Measurements from ENCODE around the gene DCLK3.
A peak's percentile ranks its signal among the peaks of the same experiment; 100 is the strongest.

Gene DCLK3

DNA sequence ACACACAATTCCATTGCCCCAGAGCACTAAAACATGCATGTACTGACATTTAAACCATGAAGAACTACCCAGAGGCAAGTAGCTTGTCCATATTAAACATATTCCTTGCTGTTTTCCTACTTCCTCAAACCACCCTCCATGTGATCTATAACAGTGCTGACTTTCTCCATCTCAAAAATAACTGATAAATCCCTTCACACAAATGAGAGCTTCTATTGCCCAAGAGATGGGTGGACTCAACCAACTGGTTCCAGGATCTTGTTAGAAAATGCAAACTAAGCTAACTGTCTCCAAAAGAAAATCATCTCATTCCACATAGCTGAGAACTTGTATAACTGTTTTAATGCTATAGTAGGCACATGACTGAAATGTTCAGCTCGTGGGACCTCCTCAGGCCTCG, 29.6 kb downstream of the DCLK3 start:
- TF ChIP-seq, protein P1, sequence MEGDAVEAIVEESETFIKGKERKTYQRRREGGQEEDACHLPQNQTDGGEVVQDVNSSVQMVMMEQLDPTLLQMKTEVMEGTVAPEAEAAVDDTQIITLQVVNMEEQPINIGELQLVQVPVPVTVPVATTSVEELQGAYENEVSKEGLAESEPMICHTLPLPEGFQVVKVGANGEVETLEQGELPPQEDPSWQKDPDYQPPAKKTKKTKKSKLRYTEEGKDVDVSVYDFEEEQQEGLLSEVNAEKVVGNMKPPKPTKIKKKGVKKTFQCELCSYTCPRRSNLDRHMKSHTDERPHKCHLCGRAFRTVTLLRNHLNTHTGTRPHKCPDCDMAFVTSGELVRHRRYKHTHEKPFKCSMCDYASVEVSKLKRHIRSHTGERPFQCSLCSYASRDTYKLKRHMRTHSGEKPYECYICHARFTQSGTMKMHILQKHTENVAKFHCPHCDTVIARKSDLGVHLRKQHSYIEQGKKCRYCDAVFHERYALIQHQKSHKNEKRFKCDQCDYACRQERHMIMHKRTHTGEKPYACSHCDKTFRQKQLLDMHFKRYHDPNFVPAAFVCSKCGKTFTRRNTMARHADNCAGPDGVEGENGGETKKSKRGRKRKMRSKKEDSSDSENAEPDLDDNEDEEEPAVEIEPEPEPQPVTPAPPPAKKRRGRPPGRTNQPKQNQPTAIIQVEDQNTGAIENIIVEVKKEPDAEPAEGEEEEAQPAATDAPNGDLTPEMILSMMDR (IDR thresholded peaks at IDR 0.05; ENCODE audit: low read depth, low read length) = no peak
- Histone ChIP-seq H3K4me3 (ENCODE audit: low read depth, low read length) (no peak overlapping the region), H3K36me3 (no peaks in the 10 kb centered on the region), H3K27me3 (ENCODE audit: insufficient read depth, low read depth, severe bottlenecking) (no peaks in the 10 kb centered on the region), H3K27ac (no peak overlapping the region), H3K9me3 (ENCODE audit: severe bottlenecking) (no peaks in the 10 kb centered on the region)
- no peak for DNase-seq

DNA sequence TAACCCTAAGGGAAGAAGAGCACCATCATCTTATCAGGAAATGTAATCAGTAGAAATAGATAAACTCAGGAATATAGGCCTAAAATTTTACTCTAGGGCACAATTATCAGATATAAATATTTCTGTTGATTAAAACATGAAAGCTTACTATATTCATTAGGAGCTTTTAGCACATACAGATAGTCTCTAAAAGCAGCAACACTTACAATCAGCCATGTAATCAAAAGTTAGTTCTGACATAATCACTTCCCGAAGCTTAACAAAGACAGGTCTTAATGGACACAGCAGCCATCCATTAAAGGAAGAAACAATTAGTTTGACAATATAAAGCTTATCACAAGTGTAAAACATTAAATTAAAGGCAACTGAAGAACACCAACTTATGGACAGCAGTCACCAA, 30.6 kb downstream of the DCLK3 start:
- DNase-seq = no peak
- Histone ChIP-seq H3K4me3 (ENCODE audit: low read depth, low read length) (no peak overlapping the region), H3K9me3 (ENCODE audit: severe bottlenecking) (no peaks in the 10 kb centered on the region), H3K36me3 (no peaks in the 10 kb centered on the region), H3K27ac (no peak overlapping the region), H3K27me3 (ENCODE audit: insufficient read depth, low read depth, severe bottlenecking) (no peaks in the 10 kb centered on the region)
- TF ChIP-seq, protein P1 (IDR thresholded peaks at IDR 0.05; ENCODE audit: low read depth, low read length) = no peak

DNA sequence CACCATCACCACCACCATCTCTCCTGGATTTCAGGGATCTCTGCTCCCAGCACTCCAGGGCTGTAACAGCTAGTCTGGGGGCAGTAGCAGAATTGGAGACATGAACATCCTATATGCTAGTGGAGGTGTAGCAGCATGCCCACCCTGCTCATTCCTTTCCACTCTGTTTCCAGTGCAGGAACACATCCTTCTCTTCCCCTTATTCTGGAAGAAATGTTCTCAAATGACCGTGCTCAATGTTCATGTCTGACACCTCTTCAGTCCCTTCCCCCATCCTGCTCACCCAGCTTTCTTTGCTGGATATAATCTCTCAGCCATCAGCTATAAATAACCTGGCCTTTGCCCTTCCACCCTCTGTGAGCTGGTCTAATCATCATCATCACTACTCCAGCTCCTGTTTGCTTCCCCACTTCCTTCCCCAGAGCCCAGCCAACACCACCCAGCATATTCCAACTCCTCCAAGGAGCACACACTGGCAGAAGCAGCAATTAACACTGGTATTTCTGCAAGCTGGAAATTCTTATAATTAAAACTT, 31.1 kb downstream of the DCLK3 start:
- Histone ChIP-seq H3K36me3 (no peaks in the 10 kb centered on the region), H3K9me3 (ENCODE audit: severe bottlenecking) (no peaks in the 10 kb centered on the region), H3K4me3 (ENCODE audit: low read depth, low read length) (no peak overlapping the region), H3K27me3 (ENCODE audit: insufficient read depth, low read depth, severe bottlenecking) (no peaks in the 10 kb centered on the region), H3K27ac (0 out of 2 replicates have a peak overlapping the region, but pooled peaks have one; percentile 28)
- TF ChIP-seq, protein P1 (IDR thresholded peaks at IDR 0.05; ENCODE audit: low read depth, low read length) = no peak
- DNase-seq = peak; percentile 26

DNA sequence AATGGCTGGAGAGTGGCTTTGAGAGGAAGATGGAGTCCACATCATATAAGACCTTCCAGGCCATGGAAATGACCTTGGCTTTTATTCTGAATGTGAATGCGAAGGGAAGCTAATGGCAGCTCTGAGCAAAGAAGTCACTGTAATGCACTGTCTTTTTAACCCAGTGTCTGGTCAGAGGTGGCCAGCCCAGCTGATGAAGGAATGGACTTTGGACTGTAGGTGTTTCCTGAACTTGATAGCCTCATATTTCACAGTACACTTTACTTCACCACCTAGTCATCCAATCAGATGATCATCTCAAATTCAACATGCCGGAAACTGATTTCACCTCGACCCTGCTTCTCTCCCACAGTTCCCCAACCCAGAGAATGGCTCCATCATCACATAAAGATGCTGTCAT, 33.4 kb downstream of the DCLK3 start:
- H3K27ac ChIP-seq = no peak overlapping the region
- no peaks in the 10 kb centered on the region for H3K36me3 ChIP-seq
- no peak overlapping the region for H3K4me3 ChIP-seq (ENCODE audit: low read depth, low read length)
- DNase-seq = no peak
- no peaks in the 10 kb centered on the region for H3K27me3 ChIP-seq (ENCODE audit: insufficient read depth, low read depth, severe bottlenecking)
- TF ChIP-seq, protein P1 (IDR thresholded peaks at IDR 0.05; ENCODE audit: low read depth, low read length) = no peak
- H3K9me3 ChIP-seq (ENCODE audit: severe bottlenecking) = no peaks in the 10 kb centered on the region

DNA sequence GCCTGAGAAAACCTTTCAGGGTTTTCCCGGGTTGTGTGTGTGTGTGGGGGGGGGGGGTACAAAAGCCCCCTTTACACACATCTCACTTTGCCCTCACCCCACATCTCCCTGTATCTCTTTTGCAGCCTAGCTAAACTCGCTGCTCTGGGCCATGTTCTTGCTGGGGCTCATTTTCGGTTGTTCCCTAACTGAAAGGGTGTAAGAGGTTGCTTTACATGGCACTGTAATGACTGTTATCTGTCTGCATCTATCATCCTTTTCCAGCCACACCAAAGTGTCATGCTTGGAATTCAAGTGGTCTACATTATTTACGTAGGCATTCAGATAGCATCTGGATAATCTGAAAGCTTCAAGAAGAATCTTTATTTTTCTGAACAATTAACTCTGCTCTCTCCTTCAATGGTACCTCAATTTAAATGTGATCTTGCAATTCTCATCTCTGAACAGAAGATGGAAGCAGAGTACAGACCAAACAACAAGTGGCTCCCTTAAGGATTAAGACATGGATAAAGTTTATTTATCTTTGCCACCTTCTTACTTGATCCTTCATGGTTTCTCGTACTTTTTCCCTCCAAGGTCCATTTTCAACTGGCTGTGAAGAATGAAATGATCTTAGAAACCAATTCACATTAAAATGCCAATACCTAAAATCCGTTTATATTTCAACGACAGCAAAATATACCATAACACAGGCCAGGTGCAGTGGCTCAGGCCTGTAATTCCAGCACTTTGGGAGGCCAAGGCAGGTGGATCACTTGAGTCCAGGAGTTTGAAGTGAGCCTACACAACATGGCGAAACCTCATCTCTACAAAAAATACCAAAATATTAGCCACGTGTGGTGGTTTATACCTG, 34.9 kb downstream of the DCLK3 start:
- Histone ChIP-seq H3K27me3 (ENCODE audit: insufficient read depth, low read depth, severe bottlenecking) (no peaks in the 10 kb centered on the region), H3K36me3 (no peaks in the 10 kb centered on the region), H3K9me3 (ENCODE audit: severe bottlenecking) (no peaks in the 10 kb centered on the region), H3K4me3 (ENCODE audit: low read depth, low read length) (no peak overlapping the region), H3K27ac (no peak overlapping the region)
- TF ChIP-seq, protein P1 (IDR thresholded peaks at IDR 0.05; ENCODE audit: low read depth, low read length) = peak; percentile 58
- no peak for DNase-seq
